DLD1 (cell line): ENCODE data around the gene ASB3.
"Not testable (repeated sequence)": the region's sequence is repeated elsewhere in the genome, so short reads cannot be mapped to it uniquely, and the experiment has no call there.

ENCODE experiments used
- in situ Hi-C: cut with HindIII; loops from 2 replicates; pipeline ENCODE4 v1.10.0; 2017; ENCODE audit warnings: low sequenced_read_pairs

The ASB3 gene, protein sequence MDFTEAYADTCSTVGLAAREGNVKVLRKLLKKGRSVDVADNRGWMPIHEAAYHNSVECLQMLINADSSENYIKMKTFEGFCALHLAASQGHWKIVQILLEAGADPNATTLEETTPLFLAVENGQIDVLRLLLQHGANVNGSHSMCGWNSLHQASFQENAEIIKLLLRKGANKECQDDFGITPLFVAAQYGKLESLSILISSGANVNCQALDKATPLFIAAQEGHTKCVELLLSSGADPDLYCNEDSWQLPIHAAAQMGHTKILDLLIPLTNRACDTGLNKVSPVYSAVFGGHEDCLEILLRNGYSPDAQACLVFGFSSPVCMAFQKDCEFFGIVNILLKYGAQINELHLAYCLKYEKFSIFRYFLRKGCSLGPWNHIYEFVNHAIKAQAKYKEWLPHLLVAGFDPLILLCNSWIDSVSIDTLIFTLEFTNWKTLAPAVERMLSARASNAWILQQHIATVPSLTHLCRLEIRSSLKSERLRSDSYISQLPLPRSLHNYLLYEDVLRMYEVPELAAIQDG

DNA sequence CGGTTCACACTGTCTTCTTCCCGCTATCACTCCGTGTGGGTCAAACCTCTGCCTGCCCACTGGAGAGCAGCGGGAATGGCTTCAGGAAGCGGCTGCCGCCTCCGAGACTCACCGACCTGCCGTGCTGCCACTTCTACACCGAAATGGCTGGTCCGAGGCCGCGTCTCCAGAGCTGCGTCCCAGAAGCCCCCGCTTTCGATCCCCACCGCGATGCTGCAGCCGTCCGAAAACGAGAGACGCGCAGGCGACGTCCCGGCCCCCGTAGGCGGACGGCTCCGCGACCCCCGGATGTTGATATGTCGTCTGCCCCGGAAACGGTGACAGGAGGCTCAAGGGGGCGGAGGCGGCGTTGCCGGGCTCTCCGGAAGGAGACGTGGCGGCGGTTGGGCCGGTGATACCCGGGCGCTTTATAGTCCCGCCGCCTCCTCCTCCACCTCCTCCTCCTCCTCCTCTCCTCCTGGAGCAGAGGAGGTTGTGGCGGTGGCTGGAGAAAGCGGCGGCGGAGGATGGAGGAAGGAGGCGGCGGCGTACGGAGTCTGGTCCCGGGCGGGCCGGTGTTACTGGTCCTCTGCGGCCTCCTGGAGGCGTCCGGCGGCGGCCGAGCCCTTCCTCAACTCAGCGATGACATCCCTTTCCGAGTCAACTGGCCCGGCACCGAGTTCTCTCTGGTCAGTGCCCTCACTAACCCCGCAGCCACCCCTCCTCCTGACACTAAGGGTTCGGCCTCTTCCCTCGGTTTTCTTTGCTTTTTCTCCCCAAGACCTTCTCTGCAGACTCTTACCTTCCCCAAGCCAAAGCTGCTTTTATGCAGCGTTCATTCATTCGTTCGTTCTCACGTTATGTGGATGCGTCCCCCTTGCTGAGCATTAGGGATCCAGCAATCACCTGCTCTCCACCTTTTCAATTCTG is at the start of gene ASB3, which contains the start of gene ERLEC1:
Gene ASB3 (minus strand): TSS at position 249 of the 909 bp plus-strand sequence. CDS start 21,381 bp downstream, outside the sequence.
Gene ERLEC1 (plus strand): TSS at position 340 of the 909 bp plus-strand sequence. CDS start 167 bp downstream, at position 507.
- in situ Hi-C loops, result no loop called here

DNA sequence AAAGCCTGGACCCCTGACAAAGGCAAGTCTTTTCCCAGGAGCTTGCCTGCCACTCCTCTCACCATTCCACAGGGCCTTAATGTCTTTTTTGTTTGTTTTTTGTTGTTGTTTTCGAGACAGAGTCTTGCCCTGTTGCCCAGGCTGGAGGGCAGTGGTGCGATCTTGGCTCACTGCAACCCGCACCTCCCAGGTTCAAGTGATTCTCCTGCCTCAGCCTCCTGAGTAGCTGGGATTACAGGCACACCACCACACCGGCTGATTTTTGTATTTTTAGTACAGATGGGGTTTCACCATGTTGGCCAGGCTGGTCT is 43.2 kb upstream of the ASB3 start:
- in situ Hi-C loops, result not testable (repeated sequence)

DNA sequence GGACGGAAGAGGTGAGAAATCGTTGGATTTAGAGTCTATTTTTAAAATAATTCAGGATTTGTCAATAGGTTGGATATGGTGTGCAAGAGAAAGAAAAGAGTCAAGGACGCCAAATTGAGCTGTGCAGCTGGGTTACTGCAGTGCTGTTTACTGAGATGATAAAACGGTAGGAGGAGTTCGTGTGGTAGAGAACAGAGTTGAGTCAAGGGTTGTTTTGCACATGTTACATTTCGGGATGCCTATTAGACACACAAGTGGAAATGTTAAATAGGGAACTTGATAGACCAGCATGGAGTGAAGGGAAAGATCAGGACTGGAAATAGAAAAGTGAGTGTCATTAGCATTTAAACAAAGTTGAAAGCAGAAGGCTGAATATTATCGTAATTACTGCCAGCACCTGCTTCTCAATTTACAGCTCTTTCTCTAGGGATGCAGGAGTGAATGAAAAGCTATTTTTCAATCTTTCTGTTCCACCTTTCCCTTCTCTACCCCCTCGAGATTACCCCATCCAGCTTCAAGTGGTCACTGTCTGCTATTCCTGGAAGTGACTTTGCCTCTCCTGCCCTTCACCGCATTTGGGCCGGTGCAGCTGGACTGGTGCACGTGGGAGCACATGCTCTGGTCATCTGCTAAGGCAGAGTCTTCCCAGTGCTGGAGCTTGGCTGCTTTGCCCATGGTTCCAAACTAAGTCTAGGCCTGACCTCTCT is 42.7 kb upstream of the ASB3 start:
- in situ Hi-C loops, result no loop called here

DNA sequence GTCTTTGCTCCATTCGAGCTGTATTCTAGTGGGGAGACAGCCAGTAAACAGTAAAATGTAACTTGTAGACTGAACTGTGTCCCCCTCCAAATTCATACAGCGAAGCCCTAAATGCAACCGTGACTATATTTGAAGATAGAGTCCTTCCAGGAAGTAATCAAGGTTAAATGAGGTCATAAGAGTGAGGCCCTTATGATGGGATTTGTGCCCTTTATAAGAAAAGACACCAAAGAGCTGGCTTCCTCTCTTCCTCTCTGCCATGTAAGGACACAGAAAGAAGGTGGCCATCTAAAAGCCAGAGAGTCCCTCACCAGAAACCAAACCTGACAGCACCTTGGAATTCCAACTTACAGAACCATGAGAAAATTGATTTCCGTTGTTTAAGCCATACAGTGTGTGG is 41.6 kb upstream of the ASB3 start:
- in situ Hi-C loops, result no loop called here

DNA sequence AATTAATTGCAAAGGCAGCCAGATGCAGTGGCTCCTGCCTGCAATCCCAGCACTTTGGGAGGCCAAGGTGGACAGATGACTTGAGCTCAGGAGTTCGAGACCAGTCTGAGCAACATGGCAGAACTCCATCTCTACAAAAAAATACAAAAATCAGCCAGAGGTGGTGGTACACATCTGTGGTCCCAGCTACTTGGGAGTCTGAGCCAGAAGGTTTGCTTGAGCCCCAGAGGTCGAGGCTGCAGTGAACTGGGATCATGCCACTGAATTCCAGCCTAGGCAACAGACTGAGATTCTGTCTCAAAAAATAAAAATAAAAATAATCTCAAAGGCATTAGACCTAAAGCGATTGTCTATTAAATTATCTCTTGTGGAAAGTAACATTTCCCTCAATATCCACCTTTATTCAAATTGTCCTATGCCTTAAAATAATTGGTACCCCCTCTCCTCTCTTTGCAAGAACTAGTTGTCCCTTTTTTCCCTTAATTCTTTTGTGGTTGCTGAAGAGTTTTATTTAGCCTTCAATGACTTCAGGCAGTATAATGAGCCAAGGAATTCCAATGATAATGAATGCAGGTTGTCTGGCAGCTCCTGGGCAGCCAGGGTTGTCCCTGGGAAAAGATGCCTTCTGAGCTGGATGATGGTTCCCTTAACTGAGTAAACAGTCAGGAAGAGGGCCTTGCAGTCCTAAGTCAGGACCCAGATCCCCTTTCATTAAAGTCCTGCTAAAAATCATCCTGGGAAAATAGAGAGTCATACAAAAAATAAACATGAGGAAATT is 40.8 kb upstream of the ASB3 start:
- in situ Hi-C loops, result no loop called here

DNA sequence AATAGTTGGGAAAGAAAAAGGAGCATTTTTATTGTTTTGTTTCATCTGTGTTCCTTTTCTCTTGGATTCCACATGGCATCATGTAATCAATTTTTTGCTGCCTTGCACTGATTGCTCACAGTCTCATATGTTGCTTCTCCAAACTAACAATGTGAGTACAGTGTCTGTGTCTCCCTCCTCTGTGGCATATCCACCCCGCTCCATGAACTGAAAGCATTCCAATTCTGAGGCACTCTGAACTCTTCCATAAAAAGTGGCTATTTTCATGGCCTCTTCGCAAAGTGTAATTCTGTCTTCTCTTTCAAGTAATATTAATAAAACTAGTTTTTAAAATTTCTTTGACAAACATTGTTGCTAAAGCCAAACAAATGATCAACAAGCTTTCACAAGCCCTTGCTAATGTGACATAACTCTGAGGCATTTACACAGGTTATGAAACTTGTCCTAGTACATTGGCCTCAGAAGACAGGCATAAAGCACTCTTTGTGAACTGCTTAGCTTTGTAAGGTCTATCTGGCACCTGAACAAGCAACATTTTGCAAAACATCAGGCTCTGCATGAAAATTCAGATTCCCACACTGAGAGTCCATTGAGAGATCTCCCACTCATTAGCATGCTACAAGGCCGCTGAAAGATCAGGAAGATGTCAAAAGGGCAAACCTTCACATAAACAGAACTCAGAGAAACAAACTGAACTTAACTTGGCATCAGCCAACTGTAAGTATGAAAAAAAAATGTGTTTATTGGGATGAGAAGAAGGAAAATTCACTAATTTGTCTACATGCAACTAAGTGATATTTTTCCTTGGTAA is 40.0 kb upstream of the ASB3 start:
- in situ Hi-C loops, result no loop called here

DNA sequence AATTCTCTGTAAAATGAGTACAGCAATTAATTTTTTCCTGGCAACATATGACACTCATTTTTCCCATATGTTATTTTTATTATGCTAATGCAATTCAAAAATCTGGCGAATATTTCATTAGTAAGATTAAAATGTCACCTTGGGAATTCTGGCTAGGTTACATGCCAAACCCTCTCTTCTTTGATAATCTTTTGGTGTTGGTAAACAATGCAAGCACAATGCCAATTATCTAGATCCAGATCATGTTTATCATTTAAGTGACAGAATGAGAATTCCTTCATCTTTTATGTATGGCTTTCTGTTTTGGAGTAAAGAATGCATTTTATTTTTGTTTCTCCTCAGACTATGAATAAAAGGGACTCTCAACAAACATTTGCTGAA is 39.3 kb upstream of the ASB3 start:
- in situ Hi-C loops, result no loop called here

DNA sequence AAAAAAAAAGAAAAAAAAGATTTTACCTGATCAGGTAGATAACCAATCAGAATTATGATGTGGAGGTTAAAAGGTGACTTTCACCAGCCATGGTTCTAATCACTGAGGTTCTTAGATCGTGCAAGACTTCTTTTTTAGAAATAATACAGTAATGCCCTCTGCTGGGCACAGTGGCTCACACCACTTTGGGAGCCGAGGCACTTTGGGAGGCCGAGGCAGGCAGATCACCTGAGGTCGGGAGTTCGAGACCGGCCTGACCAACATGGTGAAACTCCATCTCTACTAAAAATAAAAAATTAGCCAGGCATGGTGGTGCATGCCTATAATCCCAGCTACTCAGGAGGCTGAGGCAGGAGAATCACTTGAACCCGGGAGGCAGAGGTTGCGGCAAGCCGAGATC is 36.9 kb upstream of the ASB3 start:
- in situ Hi-C loops, result not testable (repeated sequence)

DNA sequence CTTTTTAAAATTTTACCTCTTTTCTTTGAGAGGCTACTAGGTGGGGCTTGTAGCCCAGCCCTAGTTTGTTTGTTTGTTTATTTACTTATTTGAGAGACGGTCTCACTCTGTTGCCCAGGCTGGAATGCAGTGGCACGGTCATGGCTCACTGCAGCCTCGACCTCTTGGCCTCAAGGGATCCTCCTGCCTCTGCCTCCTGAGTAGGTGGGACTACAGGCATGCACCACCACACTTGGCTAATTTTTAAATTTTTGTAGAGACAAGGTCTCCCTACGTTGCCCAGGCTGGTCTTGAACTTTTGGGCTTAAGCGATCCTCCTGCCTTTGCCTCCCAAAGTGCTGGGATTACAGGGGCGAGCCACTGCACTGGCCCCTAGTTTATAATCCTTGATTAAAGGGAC is 35.1 kb upstream of the ASB3 start:
- in situ Hi-C loops, result no loop called here

DNA sequence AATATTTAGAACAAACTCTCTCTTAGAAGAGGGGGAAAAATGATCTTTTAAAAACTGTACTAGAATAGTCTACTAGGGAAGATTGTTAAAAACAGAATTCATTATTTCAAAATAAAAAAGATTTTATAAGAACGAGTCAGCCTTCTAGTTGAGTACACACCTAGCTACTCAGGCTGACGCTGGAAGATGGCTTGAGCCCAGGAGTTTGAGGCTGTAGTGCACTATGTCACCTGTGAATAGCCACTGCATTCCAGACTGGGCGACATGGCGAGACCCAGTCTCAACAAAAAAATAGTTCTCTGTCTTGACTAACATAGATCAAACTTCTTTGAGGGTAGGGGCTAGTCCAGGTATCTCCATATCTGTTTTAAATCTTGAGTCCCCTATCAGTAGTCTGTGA is 34.0 kb upstream of the ASB3 start:
- in situ Hi-C loops, result no loop called here

DNA sequence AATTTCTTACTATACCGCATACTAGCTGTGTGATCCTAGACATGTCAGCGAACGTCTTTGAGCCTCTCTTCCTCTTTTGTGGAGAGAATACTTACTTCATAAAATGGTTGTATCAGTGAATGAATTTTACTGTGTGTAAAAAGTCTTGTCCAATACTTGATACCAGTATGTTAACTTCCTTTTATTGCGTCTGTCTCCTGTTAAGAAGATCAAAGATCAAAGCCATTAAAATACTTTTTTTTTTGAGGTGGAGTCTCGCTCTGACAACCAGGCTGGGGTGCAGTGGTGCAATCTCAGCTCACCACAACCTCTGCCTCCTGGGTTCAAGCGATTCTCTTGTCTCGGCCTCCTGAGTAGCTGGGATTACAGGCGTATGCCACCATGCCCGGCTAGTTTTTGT is 33.3 kb upstream of the ASB3 start:
- in situ Hi-C loops, result no loop called here

DNA sequence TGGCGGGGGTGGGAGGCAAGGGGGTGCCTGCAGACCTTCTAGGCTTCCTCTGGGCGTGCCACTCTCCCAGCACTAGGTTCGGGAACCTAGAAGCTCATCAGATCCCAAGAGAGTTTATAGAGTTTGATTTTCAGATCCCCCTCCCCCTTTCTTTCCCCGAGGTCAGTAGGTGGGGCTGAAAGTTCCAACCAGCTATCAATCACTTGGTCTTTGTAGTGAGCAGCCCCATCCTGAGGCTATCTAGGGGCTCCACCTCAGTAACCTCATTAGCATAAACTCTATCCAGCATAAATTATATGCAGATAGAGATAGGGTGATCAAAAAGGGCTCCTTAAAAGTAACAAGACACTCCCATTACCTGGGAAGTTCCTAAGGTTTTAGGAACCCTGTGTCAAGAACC is 32.9 kb upstream of the ASB3 start:
- in situ Hi-C loops, result no loop called here

DNA sequence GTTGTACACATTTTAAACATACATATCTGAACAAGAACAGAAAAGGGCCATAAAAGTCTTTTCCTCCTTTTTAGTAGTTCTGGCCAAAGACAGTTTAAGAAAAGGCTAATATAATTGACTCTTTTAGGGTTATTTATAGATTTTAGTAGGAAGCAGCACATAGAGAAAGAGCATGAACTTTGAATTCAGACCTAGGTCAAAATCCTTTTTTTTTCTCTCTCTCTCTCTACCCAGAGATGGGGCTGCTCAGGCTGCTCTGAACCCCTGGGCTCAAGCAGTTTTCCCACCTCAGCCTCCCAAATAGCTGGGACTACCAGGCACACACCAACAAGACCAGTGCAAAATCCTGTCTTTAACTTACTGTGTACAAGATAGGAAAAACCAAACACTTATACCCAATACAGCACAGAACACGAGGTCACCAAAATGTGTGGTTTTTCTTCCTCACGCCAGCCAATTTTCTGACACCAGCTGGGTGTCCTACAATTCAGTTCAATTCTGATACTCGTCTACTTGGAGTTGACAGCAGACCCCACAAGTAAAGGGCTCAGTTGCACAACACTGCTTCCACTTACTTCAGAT is 32.2 kb upstream of the ASB3 start:
- in situ Hi-C loops, result no loop called here

DNA sequence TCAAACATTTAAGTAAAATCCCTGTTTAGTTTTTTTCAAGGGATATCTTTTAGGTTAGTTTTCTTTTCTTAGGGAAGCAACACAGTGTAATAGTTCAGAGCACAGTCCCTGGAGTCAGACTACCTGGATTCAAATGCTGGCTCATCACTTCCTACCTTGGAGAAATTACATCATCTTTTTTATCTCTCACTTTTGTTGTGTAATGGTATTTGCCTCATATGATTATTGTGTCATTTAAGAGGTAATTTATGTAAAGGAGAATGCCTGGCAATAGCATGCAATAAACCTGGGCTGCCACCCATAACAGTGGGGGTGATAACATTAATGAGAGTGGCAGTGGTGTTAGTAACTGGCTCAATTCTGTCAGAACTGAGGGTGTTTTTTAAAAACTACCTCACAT is 26.4 kb upstream of the ASB3 start:
- in situ Hi-C loops, result no loop called here

DNA sequence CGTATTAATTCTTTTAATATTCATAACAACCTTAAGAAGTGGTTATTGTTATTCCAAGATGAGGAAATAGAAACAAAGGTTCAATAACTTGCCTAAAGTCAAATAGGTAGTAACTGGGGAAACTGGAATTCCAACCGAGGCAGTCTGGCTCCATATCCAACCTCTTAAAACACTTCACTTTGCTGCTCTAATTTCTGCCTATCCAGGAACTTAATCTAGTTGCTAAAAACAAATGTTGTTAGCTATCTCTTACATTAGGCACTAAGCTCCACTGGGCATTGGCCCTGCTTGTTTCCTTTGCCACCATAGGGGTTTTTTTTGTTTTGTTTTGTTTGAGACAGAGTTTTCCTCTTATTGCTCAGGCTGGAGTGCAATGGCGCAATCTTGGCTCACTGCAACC is 24.8 kb upstream of the ASB3 start:
- in situ Hi-C loops, result no loop called here

DNA sequence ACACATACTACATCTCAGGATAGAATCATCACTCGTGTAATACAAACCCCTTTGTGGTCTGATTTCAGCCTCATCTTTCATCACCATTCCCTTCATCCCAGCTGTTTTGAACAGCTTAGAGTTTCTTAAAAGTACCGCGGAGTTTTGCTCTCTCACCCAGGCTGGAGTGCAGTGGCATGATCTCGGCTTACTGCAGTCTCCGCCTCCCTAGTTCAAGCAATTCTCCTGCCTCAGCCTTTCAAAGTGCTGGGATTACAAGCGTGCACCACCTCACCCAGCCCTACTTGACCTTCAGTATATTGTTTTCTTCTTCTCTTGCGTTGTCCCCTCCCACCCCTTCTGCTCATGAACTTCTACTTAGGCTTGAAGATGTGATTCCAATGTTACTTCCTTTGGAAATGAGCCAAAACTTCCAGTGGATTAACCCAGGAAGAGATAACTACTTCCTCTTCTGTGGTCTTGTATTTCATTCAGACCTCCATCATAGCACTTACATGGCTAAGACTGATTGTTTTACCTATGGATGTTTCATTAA is 15.9 kb upstream of the ASB3 start:
- in situ Hi-C loops, result no loop called here

DNA sequence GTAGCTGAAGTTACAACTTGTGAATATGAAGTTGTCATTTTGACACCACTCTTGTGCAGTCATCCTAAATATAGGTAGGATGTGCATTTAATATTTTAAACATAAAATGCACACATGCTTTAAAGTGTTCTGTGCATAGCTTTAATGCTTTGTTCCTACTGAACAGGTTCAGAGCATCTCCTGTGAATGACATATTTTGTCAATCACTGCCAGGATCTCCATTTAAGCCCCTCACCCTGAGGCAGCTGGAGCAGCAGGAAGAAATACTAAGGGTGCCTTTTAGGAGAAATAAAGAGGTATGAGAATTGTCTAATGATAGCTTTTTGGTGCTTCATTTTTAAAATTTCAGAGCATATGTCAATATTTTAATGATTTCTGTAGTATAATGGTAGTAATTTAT is 14.8 kb upstream of the ASB3 start:
- in situ Hi-C loops, result no loop called here

DNA sequence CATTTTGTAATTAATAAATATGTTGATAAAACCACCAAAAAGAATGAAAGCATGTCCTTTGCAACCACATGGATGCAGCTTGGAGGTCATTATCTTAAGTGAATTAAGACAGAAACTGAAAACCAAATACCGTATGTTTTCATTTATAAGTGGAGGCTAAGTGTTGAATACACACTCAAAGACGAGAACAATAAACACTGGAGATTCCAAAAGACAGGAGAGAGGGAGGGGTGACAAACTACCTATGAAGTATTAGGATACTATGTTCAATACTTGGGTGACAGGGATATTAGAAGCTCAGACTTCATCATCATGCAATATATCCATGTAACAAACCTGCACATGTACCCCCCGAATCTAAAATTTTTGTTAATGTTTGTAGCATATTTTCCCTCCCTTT is 7.1 kb upstream of the ASB3 start:
- in situ Hi-C loops, result no loop called here

DNA sequence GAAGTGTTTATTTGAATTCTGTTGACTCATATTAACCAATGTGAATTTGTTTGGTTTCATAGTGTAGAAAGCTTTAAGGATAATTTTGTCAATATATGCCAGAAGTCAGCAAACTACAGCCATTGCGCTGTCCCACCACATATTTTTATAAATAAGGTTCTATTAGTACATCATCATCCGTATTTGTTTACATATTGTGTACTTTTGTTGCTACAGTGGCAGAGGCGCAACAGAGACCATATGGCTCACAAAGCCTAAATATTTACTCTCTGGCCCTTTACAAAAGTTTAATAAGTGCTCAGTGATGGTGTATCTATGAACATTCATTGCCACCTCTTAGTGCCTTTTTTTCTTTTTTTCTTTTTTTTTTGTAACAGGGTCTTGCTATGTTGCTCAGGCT is 6.5 kb upstream of the ASB3 start:
- in situ Hi-C loops, result no loop called here
